Breast epithelium (tissue), 4 donors: ENCODE results near the gene RGP1. TPM values are rescaled to one million over a fixed set of nuclear protein-coding genes. Genes with fewer than 3 reads are reported as not detected.
A peak's percentile ranks its signal among the peaks of the same experiment; 100 is the strongest.

Experiments used
- DNase-seq, 2 donors: peaks; one replicate each; pipeline ENCODE4 v3.0.0-alpha.2; 2019; ENCODE audit warnings: low spot score in 2 of 2
- H3K27ac ChIP-seq, 2 donors: fragments of 200-600 bp; sonication (generic) in 1 of 2; one replicate each; pipeline ENCODE4 v1.5.1; 2016 to 2019; ENCODE audit warnings: mild to moderate bottlenecking in 1 of 2
- H3K27me3 ChIP-seq, 2 donors: fragments of 200-600 bp; sonication (generic) in 1 of 2; one replicate each; pipeline versions ENCODE4 v1.5.1 to v1.6.0; 2017 to 2019; ENCODE audit warnings: control low read depth in 1 of 2, mild to moderate bottlenecking in 1 of 2
- H3K36me3 ChIP-seq: fragments of 200-600 bp; one replicate; pipeline ENCODE4 v1.5.1; 2019
- H3K4me1 ChIP-seq, 2 donors: fragments of 200-600 bp; sonication (generic); one replicate each; pipeline ENCODE4 v1.5.1; 2016 to 2019; ENCODE audit warnings: control low read depth in 1 of 2
- H3K4me3 ChIP-seq, 3 donors: fragments of 200-600 bp; sonication (generic); 1 replicate in 2 of 3; 2 replicates in 1 of 3; pipeline ENCODE4 v1.5.1; 2016 to 2019; ENCODE audit warnings: mild to moderate bottlenecking in 3 of 3, moderate library complexity in 2 of 3
- H3K9me3 ChIP-seq, 2 donors: fragments of 200-600 bp; sonication (generic) in 1 of 2; one replicate each; pipeline ENCODE4 v1.5.1; 2016 to 2019; ENCODE audit warnings: control low read depth in 1 of 2
- CTCF ChIP-seq, 3 donors: fragments of 450-650 bp; IDR thresholded peaks; one replicate each; pipeline ENCODE4 v1.5.1; 2016 to 2017; ENCODE audit warnings: antibody characterized with exemption in 3 of 3, mild to moderate bottlenecking in 3 of 3, moderate library complexity in 3 of 3
- POLR2A ChIP-seq: fragments of 450-650 bp; IDR thresholded peaks from one replicate; pipeline ENCODE4 v1.6.1; 2016; ENCODE audit warnings: antibody characterized with exemption, mild to moderate bottlenecking, moderate library complexity
- POLR2AphosphoS5 ChIP-seq, 3 donors: sonication (generic); formaldehyde crosslinking; IDR thresholded peaks; one replicate each; pipeline ENCODE4 v1.6.1; 2017; ENCODE audit warnings: antibody characterized with exemption in 3 of 3
- intact Hi-C: fragments of 100-400 bp; cut with DNase I; formaldehyde crosslinking; loops from one replicate; pipeline ENCODE4 v1.15.1; 2023; ENCODE audit warnings: low total_unique reads
- total RNA-seq, 3 donors: library from RNA; depleted of rRNA; stranded (reverse); fragments of >200 nt; gene quantifications; one replicate each; pipeline ENCODE4 v1.1.0, GENCODE V29; 2016

The RGP1 gene
- total RNA-seq, 3 donors from 2014 or later, result 16.7 to 20.1 (median 17.4) TPM

DNA sequence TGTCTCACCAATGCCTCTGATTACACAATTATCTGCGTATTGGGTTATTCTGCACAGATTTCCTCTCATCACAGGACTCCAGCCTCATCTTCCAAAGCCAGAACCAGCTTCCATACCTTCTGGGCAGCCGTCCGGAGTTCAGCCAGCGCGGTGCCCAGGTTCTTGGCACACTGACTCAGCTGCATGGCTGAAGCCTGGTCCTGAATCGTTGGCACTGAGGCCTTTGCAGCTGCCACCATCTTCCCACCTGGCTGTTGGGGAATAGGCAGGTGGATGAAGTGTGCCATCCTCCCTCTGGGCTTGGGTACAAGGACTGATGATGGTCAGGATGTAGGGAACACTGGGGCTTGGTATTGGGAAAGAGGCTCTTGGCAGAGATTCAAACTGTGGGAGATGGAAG lies 35.0 kb upstream of the RGP1 start:
- no peaks in the 10 kb centered on the region for H3K9me3 ChIP-seq
- no peaks in the 10 kb centered on the region for H3K27me3 ChIP-seq
- TF ChIP-seq POLR2A (no peak), POLR2AphosphoS5 (IDR thresholded peaks at IDR 0.05) (no peak), CTCF (IDR thresholded peaks at IDR 0.05) (no peak)
- no peak for DNase-seq
- intact Hi-C loops, result no loop called here
- peaks cover 30% of the 10 kb centered on the region for H3K36me3 ChIP-seq
- no peak overlapping the region for H3K4me3 ChIP-seq
- no peak overlapping the region for H3K27ac ChIP-seq
- no peaks in the 10 kb centered on the region for H3K4me1 ChIP-seq

DNA sequence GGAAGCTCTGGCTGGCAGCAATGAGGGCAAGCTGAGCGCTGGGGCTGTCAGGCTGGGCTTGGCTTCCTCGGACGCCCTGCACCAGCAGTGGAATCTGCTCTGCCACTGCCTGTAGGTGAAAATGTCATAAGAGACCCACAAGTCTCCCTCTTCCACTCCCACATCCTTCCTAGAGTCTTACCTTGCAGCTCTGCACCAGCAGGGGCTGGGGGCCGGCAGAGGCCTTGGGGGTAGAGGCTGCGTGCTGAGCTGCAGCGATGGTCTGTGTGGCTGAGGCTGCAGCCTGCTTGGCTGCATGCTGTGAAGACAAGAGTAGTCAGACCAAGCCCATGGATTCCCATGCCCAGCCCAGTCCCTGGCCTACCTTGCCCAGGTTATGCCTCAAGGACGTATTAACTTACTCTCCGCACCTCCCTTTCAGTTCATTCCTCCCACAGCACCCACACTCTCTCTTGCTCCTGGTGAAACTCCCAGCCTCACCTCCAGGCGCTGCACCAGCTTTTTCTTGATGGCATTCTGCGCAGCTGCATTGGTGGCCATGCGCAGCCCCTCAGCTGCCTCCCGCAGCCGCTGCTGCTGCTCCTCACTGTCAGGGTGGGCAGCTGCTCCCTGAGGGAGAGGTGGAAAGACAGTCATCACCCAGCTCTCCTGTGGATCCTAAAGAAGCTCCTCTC lies 34.4 kb upstream of the RGP1 start:
- H3K27ac ChIP-seq, result no peak overlapping the region
- intact Hi-C loops, result no loop called here
- no peaks in the 10 kb centered on the region for H3K27me3 ChIP-seq
- no peaks in the 10 kb centered on the region for H3K9me3 ChIP-seq
- TF ChIP-seq POLR2AphosphoS5 (IDR thresholded peaks at IDR 0.05), result no peak
- no peak for TF ChIP-seq POLR2A
- no peak for TF ChIP-seq CTCF (IDR thresholded peaks at IDR 0.05)
- H3K4me3 ChIP-seq, result no peak overlapping the region
- peaks cover 36% of the 10 kb centered on the region for H3K36me3 ChIP-seq
- no peak for DNase-seq
- no peaks in the 10 kb centered on the region for H3K4me1 ChIP-seq

GRCh38 chr9:35716230-35716629 lies 32.9 kb upstream of the RGP1 start:
- Histone ChIP-seq H3K4me1 (no peaks in the 10 kb centered on the region), H3K9me3 (no peaks in the 10 kb centered on the region), H3K27me3 (no peaks in the 10 kb centered on the region), H3K27ac (peak overlapping the region in 1 of 2 donors; percentile 38), H3K36me3 (peaks cover 29% of the 10 kb centered on the region), H3K4me3 (no peak overlapping the region)
- intact Hi-C loops, result no loop called here
- TF ChIP-seq POLR2AphosphoS5 (IDR thresholded peaks at IDR 0.05) (no peak), CTCF (IDR thresholded peaks at IDR 0.05) (no peak), POLR2A (no peak)
- DNase-seq, result no peak

DNA sequence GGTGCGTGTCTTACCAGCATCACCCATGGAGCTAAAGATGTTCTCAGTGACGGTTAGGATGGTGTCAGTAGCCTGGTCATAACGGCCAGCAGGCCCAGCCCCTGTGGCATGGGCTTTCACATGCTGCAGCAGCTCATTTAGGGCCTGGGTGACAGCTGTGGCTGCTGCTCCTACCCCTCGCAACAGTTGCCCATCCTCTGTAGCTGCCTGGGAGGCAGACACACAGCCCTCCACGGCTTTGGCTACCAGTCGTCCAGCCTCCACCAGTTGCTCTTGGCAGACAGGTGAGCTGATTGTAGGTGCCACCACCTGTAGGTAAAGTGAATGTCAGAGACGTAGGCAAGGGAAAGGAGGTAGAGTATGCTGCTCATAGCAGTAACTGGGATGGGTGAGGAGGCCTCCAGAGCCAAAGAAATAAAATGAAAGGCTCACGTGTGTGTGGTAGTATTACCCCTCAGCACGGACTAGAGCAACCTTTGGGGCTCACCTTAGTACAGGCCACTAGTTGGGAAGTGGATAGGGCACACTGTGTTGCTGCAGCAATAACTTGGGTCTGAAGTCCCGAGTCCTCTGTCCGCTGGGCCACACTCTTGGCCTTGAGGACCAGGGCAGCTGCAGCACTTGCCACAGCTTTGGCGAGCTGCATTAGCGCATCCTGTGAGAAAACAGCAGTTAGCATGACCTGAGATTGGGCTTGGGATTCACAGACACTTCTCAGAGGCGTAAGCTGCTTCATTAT lies 31.8 kb upstream of the RGP1 start:
- intact Hi-C loops, result no loop called here
- no peaks in the 10 kb centered on the region for H3K4me1 ChIP-seq
- DNase-seq, result no peak
- no peak overlapping the region for H3K27ac ChIP-seq
- H3K36me3 ChIP-seq, result peaks cover 26% of the 10 kb centered on the region
- H3K4me3 ChIP-seq, result no peak overlapping the region
- no peak for TF ChIP-seq CTCF (IDR thresholded peaks at IDR 0.05)
- no peak for TF ChIP-seq POLR2A
- TF ChIP-seq POLR2AphosphoS5 (IDR thresholded peaks at IDR 0.05), result no peak
- H3K9me3 ChIP-seq, result no peaks in the 10 kb centered on the region
- no peaks in the 10 kb centered on the region for H3K27me3 ChIP-seq
